HEK293 (cell line): ENCODE results near the gene HSPH1.

Experiments
- CTCF ChIA-PET: fragments of 350-600 bp; formaldehyde crosslinking; extraction: SDS; loops from one replicate; lab custom pipeline; 2021; ENCODE audit warnings: antibody characterized with exemption; lab: Yijun Ruan, JAX
- POLR2A ChIA-PET: fragments of 300-600 bp; formaldehyde crosslinking; extraction: SDS; loops from one replicate; lab custom pipeline; 2020; ENCODE audit warnings: antibody characterized with exemption, inconsistent platforms; lab: Yijun Ruan, JAX
- H3K27ac ChIP-seq: fragments of 200-500 bp; sonication (Bioruptor generic); 2 replicates; pipeline ENCODE4 v1.5.1; 2014; ENCODE audit warnings: low read depth, low read length, control low read depth, inconsistent platforms; ENCODE audit errors: extremely low read depth
- H3K36me3 ChIP-seq, 2 experiments: fragments of 200-500 bp in 1 of 2; sonication (Bioruptor generic) in 1 of 2; 1 replicate in 1 of 2; 2 replicates in 1 of 2; pipeline ENCODE4 v1.5.1; 2014 to 2017; ENCODE audit warnings: inconsistent platforms in 2 of 2, low read length in 2 of 2; ENCODE audit not compliant: control insufficient read depth in 2 of 2, insufficient read depth in 1 of 2
- H3K4me1 ChIP-seq: fragments of 200-500 bp; sonication (Bioruptor generic); 2 replicates; pipeline ENCODE4 v1.5.1; 2014; ENCODE audit warnings: mild to moderate bottlenecking, low read length, inconsistent platforms; ENCODE audit not compliant: control insufficient read depth, insufficient read depth
- H3K4me3 ChIP-seq: 2 replicates; pipeline ENCODE4 v1.5.1; 2011; ENCODE audit warnings: low read depth, mild to moderate bottlenecking, control low read depth, low read length, moderate library complexity
- H3K9me3 ChIP-seq: fragments of 200-500 bp; sonication (Bioruptor generic); 2 replicates; pipeline ENCODE4 v1.5.1; 2014; ENCODE audit warnings: low read depth, low read length, inconsistent platforms; ENCODE audit not compliant: control insufficient read depth, insufficient read depth
- HOXA7 ChIP-seq: sonication (generic); formaldehyde crosslinking; IDR thresholded peaks from 2 replicates; pipeline ENCODE4 v1.8.1; 2022; ENCODE audit warnings: missing genetic modification reagents, borderline replicate concordance
- OSR2 ChIP-seq: fragments of 450-650 bp; formaldehyde crosslinking; IDR thresholded peaks from 2 replicates; pipeline ENCODE4 v1.5.1; 2016; ENCODE audit warnings: missing biosample characterization, missing genetic modification characterization
- REPIN1 ChIP-seq: fragments of 450-650 bp; formaldehyde crosslinking; IDR thresholded peaks from 2 replicates; pipeline ENCODE4 v1.5.1; 2017; ENCODE audit warnings: missing biosample characterization, missing genetic modification characterization, low read depth
- ZBTB21 ChIP-seq: fragments of 450-650 bp; formaldehyde crosslinking; IDR thresholded peaks from 2 replicates; pipeline ENCODE4 v1.5.1; 2017; ENCODE audit warnings: missing biosample characterization, missing genetic modification characterization
- ZEB2 ChIP-seq: fragments of 450-650 bp; formaldehyde crosslinking; IDR thresholded peaks from 2 replicates; pipeline ENCODE4 v1.5.1; 2016; ENCODE audit warnings: missing biosample characterization, missing genetic modification characterization
- ZFP41 ChIP-seq: fragments of 450-650 bp; formaldehyde crosslinking; IDR thresholded peaks from 2 replicates; pipeline ENCODE4 v1.5.1; 2016; ENCODE audit warnings: missing biosample characterization, missing genetic modification characterization, borderline replicate concordance
- ZNF138 ChIP-seq: fragments of 450-650 bp; formaldehyde crosslinking; IDR thresholded peaks from 2 replicates; pipeline ENCODE4 v1.5.1; 2016; ENCODE audit warnings: missing biosample characterization, missing genetic modification characterization, borderline replicate concordance
- ZNF19 ChIP-seq: fragments of 450-650 bp; formaldehyde crosslinking; IDR thresholded peaks from 2 replicates; pipeline ENCODE4; 2016; ENCODE audit warnings: missing biosample characterization, missing genetic modification characterization, low read depth
- ZNF248 ChIP-seq: fragments of 450-650 bp; formaldehyde crosslinking; IDR thresholded peaks from 2 replicates; pipeline ENCODE4 v1.5.1; 2017; ENCODE audit warnings: missing biosample characterization, missing genetic modification characterization
- ZNF335 ChIP-seq: fragments of 450-650 bp; formaldehyde crosslinking; conservative IDR thresholded peaks from 2 replicates; pipeline ENCODE4 v1.5.1; 2016; ENCODE audit warnings: missing biosample characterization, missing genetic modification characterization
- ZNF394 ChIP-seq: fragments of 450-650 bp; formaldehyde crosslinking; IDR thresholded peaks from 2 replicates; pipeline ENCODE4 v1.5.1; 2016; ENCODE audit warnings: missing biosample characterization, missing genetic modification characterization, mild to moderate bottlenecking, moderate library complexity, borderline replicate concordance
- ZNF433 ChIP-seq: fragments of 450-650 bp; formaldehyde crosslinking; IDR thresholded peaks from 2 replicates; pipeline ENCODE4 v1.5.1; 2016; ENCODE audit warnings: missing biosample characterization, missing genetic modification characterization, low read depth
- ZNF473 ChIP-seq: fragments of 450-650 bp; formaldehyde crosslinking; IDR thresholded peaks from 2 replicates; pipeline ENCODE4 v1.5.1; 2017; ENCODE audit warnings: missing biosample characterization, missing genetic modification characterization
- ZNF530 ChIP-seq: fragments of 450-650 bp; formaldehyde crosslinking; IDR thresholded peaks from 2 replicates; pipeline ENCODE4 v1.5.1; 2016; ENCODE audit warnings: low read depth, missing biosample characterization, missing genetic modification characterization
- ZNF548 ChIP-seq: fragments of 450-650 bp; formaldehyde crosslinking; IDR thresholded peaks from 2 replicates; pipeline ENCODE4 v1.5.1; 2016; ENCODE audit warnings: missing biosample characterization, missing genetic modification characterization
- ZNF560 ChIP-seq: fragments of 450-650 bp; formaldehyde crosslinking; IDR thresholded peaks from 2 replicates; pipeline ENCODE4 v1.5.1; 2017; ENCODE audit warnings: missing biosample characterization, missing genetic modification characterization, borderline replicate concordance
- ZNF610 ChIP-seq: fragments of 450-650 bp; formaldehyde crosslinking; IDR thresholded peaks from 2 replicates; pipeline ENCODE4 v1.5.1; 2016; ENCODE audit warnings: missing biosample characterization, missing genetic modification characterization, borderline replicate concordance
- ZNF670 ChIP-seq: fragments of 450-650 bp; formaldehyde crosslinking; IDR thresholded peaks from 2 replicates; pipeline ENCODE4 v1.5.1; 2016; ENCODE audit warnings: missing biosample characterization, missing genetic modification characterization, low read depth
- ZNF768 ChIP-seq: fragments of 450-650 bp; formaldehyde crosslinking; IDR thresholded peaks from 2 replicates; pipeline ENCODE4 v1.5.1; 2018; ENCODE audit warnings: missing biosample characterization, mild to moderate bottlenecking, missing genetic modification characterization
- TF ChIP-seq, protein P1 (sequence below): fragments of 450-650 bp; formaldehyde crosslinking; IDR thresholded peaks from 2 replicates; pipeline ENCODE4 v1.5.1; 2016; ENCODE audit warnings: missing biosample characterization, missing genetic modification characterization

Gene HSPH1

DNA sequence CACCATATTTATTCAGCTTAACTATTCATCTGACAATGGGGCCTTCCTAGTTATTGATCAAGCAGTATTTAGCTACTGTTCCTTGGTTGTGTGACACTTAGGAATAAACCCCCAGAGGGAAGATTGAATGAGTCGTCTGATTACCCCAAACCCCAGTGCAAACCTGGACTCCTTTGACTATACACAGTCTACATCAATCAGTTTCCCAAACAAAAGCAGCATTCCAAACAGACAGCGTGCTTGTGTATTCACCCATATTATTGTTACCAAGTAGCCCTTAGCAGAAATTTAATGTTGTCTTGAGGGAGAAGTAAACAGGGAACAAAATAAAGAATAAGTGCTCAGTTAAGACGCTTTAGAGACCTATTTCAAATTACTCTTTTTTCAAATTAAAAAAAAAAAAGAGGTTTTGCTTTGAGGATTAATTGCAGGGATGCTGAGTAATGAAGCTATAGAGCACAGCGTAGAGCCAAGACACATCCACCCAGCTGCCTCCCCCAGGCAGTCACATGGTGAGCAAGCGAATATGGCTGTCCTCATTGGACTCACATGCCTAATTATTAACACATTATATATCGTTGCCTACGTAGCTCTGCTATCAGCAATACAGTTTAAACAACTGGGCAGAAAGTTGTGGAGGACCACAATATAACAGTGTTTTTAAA, 23.4 kb upstream of the HSPH1 start:
- Histone ChIP-seq H3K4me1 (no peaks in the 10 kb centered on the region), H3K27ac (no peak overlapping the region), H3K36me3 (no peaks in the 10 kb centered on the region), H3K4me3 (no peak overlapping the region)
- POLR2A ChIA-PET: no interaction called here
- CTCF ChIA-PET: interaction anchor here (0.7 to 1.3 kb wide), 2 partner anchors 14 to 165 kb away, joined by 3 read pairs; partner anchors contain the start of gene B3GLCT
- TF ChIP-seq HOXA7: no peak
- TF ChIP-seq ZNF335 (tag by site-specific recombination): no peak
- TF ChIP-seq ZEB2: no peak
- no peak for TF ChIP-seq ZNF433 (tag by site-specific recombination)
- TF ChIP-seq ZNF670 (tag by site-specific recombination): no peak
- no peak for TF ChIP-seq ZNF548
- TF ChIP-seq, all 188 proteins: peak for 0
- H3K9me3 ChIP-seq: no peaks in the 10 kb centered on the region

DNA sequence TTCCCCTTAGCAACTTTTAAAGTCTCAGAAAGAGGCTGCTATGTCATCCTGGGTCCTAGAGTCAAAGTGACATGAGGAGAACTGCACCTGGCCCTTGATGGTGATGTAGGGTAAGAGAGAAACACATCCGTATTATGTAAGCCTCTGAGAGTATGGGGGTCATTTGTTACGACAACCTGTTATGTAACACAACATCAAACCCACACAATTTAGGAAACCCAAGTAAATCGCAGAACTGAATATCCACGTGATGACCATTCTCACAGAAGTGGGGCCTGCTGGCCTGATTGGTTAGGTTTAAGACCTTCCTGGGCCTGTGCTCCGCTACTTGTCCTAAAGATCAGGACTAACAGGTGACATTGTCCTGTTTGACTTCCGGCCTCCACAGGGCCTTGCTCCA, 22.7 kb upstream of the HSPH1 start:
- CTCF ChIA-PET: no interaction called here
- no peak for TF ChIP-seq ZNF768 (tag by site-specific recombination)
- no peak for TF ChIP-seq ZFP41
- TF ChIP-seq, protein P1, sequence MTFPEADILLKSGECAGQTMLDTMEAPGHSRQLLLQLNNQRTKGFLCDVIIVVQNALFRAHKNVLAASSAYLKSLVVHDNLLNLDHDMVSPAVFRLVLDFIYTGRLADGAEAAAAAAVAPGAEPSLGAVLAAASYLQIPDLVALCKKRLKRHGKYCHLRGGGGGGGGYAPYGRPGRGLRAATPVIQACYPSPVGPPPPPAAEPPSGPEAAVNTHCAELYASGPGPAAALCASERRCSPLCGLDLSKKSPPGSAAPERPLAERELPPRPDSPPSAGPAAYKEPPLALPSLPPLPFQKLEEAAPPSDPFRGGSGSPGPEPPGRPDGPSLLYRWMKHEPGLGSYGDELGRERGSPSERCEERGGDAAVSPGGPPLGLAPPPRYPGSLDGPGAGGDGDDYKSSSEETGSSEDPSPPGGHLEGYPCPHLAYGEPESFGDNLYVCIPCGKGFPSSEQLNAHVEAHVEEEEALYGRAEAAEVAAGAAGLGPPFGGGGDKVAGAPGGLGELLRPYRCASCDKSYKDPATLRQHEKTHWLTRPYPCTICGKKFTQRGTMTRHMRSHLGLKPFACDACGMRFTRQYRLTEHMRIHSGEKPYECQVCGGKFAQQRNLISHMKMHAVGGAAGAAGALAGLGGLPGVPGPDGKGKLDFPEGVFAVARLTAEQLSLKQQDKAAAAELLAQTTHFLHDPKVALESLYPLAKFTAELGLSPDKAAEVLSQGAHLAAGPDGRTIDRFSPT (tag by site-specific recombination): no peak
- TF ChIP-seq ZNF530 (tag by site-specific recombination): no peak
- no peak for TF ChIP-seq ZNF610
- no peak for TF ChIP-seq REPIN1
- TF ChIP-seq OSR2 (tag by site-specific recombination): no peak
- TF ChIP-seq ZNF138 (tag by site-specific recombination): no peak
- no peak for TF ChIP-seq ZBTB21 (tag by site-specific recombination)
- TF ChIP-seq ZNF560: no peak
- no peak for TF ChIP-seq ZNF248 (tag by site-specific recombination)
- TF ChIP-seq ZNF473 (tag by site-specific recombination): no peak
- TF ChIP-seq ZNF394 (tag by site-specific recombination): no peak
- TF ChIP-seq, all 188 proteins: peak for 0
- H3K9me3 ChIP-seq: no peaks in the 10 kb centered on the region
- no peaks in the 10 kb centered on the region for H3K36me3 ChIP-seq
- POLR2A ChIA-PET: no interaction called here
- H3K27ac ChIP-seq: no peak overlapping the region
- no peak overlapping the region for H3K4me3 ChIP-seq
- no peaks in the 10 kb centered on the region for H3K4me1 ChIP-seq

DNA sequence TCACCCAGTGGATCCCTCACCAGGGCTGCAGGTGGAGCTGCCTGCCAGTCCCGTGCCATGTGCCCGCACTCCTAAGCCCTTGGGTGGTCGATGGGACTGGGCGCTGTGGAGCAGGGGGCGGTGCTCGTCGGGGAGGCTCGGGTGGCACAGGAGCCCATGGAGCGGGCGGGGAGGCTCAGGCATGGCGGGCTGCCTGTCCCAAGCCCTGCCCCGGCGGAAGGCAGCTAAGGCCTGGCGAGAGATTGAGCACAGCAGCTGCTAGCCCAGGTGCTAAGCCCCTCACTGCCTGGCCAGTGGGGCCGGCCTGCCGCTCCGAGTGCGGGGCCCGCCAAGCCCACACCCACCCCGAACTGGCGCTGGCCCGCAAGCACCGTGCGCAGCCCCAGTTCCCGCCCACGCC, 21.3 kb upstream of the HSPH1 start:
- no peak for TF ChIP-seq ZNF19 (tag by site-specific recombination)
- Histone ChIP-seq H3K4me1 (no peaks in the 10 kb centered on the region), H3K36me3 (no peaks in the 10 kb centered on the region), H3K27ac (no peak overlapping the region), H3K4me3 (no peak overlapping the region), H3K9me3 (no peaks in the 10 kb centered on the region)
- CTCF ChIA-PET: interaction anchor here (0.6 kb wide), 1 partner anchor 16 kb away, joined by 3 read pairs; no protein-coding TSS in a partner anchor
- POLR2A ChIA-PET: no interaction called here
